Body of pancreas (tissue), 4 donors: Measurements from ENCODE around the gene CIBAR2. TPM values are rescaled to one million over a fixed set of nuclear protein-coding genes. Genes with fewer than 3 reads are reported as not detected.

Experiments used
- ATAC-seq: fragments of 150-250 bp; one replicate; pipeline ENCODE4 v1.9.1; 2016
- DNase-seq, 4 donors: peaks; one replicate each; pipeline ENCODE4 v3.0.0-alpha.2; 2019
- H3K27ac ChIP-seq, 4 donors: fragments of 200-600 bp; sonication (generic); 1 replicate in 3 of 4; 2 replicates in 1 of 4; pipeline versions ENCODE4 v1.5.1 to v1.6.1; 2016 to 2019; ENCODE audit warnings: mild to moderate bottlenecking in 1 of 4, mixed read lengths in 1 of 4, moderate library complexity in 1 of 4
- H3K27me3 ChIP-seq, 2 donors: fragments of 200-600 bp; sonication (generic); one replicate each; pipeline ENCODE4 v1.6.0; 2016; ENCODE audit warnings: mild to moderate bottlenecking in 1 of 2
- H3K36me3 ChIP-seq, 2 donors: fragments of 200-600 bp; sonication (generic); replicated peaks in 1 of 2; 2 replicates each; pipeline ENCODE4 v1.5.1; 2016; ENCODE audit warnings: low read depth in 2 of 2; ENCODE audit not compliant: insufficient read depth in 1 of 2
- H3K4me1 ChIP-seq: fragments of 200-600 bp; sonication (generic); one replicate; pipeline ENCODE4 v1.6.0; 2016
- H3K4me3 ChIP-seq, 2 donors: fragments of 200-600 bp; sonication (generic); 1 replicate in 1 of 2; 2 replicates in 1 of 2; pipeline ENCODE4 v1.5.1; 2016 to 2019
- H3K9me3 ChIP-seq, 3 donors: fragments of 200-600 bp; sonication (generic); 1 replicate in 2 of 3; 2 replicates in 1 of 3; pipeline ENCODE4 v1.5.1; 2016
- CTCF ChIP-seq, 7 experiments: fragments of 450-650 bp in 4 of 7; fragments of 200-600 bp in 3 of 7; sonication (generic) in 3 of 7; IDR thresholded peaks; one replicate each; pipeline ENCODE4 v1.5.1; 2016 to 2019; ENCODE audit warnings: antibody characterized with exemption in 7 of 7
- POLR2A ChIP-seq, 3 donors: fragments of 450-650 bp; IDR thresholded peaks; one replicate each; pipeline ENCODE4 v1.6.1; 2016; ENCODE audit warnings: antibody characterized with exemption in 3 of 3, mild to moderate bottlenecking in 2 of 3
- WGBS, 2 donors: methylation state at CpG; one replicate each; pipeline ENCODE4 v1.1.5; 2017; 5-methylcytosine and 5-hydroxymethylcytosine counted together
- intact Hi-C: fragments of 100-400 bp; cut with DNase I; formaldehyde crosslinking; loops from one replicate; pipeline ENCODE4 v1.15.1; 2023
- total RNA-seq, 2 donors: library from RNA; depleted of rRNA; stranded (reverse); fragments of >200 nt; gene quantifications; one replicate each; pipeline ENCODE4 v1.1.0, GENCODE V29; 2016

CIBAR2 gene
- total RNA-seq, 2 donors from 2014 or later = not detected

GRCh38 chr16:85130705-85131028, 18.4 kb upstream of the CIBAR2 start:
- no peak for TF ChIP-seq CTCF (IDR thresholded peaks at IDR 0.05)
- Histone ChIP-seq H3K27ac (peak overlapping the region in 3 of 4 donors; percentile 8 to 50 (median 33)), H3K4me1 (peaks cover 19% of the 10 kb centered on the region), H3K36me3 (no peaks in the 10 kb centered on the region), H3K27me3 (no peaks in the 10 kb centered on the region), H3K4me3 (no peak overlapping the region), H3K9me3 (no peaks in the 10 kb centered on the region)
- WGBS, 2 donors = 76 to 92% methylated on average over 5 of the region's 5 CpGs
- ATAC-seq (no peak), DNase-seq (no peak)
- intact Hi-C loops = no loop called here

DNA sequence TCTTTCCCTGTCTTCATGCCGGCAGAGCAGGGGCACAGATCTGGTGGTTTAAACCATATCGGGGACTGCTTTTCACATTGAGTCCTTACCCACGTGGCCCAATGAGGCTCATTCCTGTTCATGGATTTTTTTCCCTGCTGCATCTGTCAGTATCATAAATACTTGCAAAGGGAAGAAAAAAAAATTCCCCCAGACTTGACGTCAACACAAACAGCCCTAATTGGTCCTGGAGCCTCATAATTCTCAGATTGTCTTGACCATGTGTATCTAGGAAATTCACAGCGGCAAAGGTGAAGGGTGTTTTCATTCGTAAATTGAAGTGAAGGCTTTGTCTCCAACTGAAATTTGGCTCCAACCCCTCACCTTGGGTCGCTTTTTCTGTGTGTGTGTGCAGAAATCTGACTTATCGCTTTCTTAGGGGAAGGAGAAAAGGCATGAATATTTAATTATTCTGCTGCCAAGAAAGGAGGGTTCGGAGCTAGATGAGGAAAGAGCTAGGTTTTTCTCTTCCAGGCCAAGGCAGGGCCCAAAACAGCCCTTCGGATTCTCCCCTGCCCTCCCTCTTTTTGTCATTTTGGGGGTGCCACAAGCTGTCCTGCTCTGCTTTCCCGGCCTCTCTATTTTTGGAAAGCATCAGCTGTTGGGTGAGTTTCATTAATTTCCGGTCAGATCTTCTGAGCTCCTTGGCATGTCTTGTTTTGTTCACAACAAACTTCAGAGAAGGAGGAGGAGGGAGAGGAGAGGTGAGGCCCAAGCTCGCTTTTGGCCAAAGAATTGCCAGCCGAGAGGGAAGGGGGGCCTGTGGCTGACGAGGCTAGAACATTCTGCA, 17.8 kb upstream of the CIBAR2 start:
- intact Hi-C loops = no loop called here
- H3K4me3 ChIP-seq = no peak overlapping the region
- no peaks in the 10 kb centered on the region for H3K36me3 ChIP-seq
- 73 to 75% methylated on average over 15 of the region's 15 CpGs for WGBS, 2 donors
- DNase-seq = no peak
- H3K27ac ChIP-seq = peak overlapping the region in 3 of 4 donors; percentile 8 to 50 (median 33)
- H3K4me1 ChIP-seq = peaks cover 19% of the 10 kb centered on the region
- H3K27me3 ChIP-seq = no peaks in the 10 kb centered on the region
- ATAC-seq = no peak
- H3K9me3 ChIP-seq = no peaks in the 10 kb centered on the region
- TF ChIP-seq CTCF (IDR thresholded peaks at IDR 0.05) (no peak), POLR2A (IDR thresholded peaks at IDR 0.05) (no peak)

- DNase-seq (no peak), ATAC-seq (no peak)
- H3K4me1 ChIP-seq = peaks cover 19% of the 10 kb centered on the region
- no peak overlapping the region for H3K4me3 ChIP-seq
- no peaks in the 10 kb centered on the region for H3K36me3 ChIP-seq
- H3K27ac ChIP-seq = no peak overlapping the region
- 88 to 95% methylated on average over 7 to 9 of the region's 9 CpGs for WGBS, 2 donors
- no peaks in the 10 kb centered on the region for H3K27me3 ChIP-seq
- no peak for TF ChIP-seq CTCF (IDR thresholded peaks at IDR 0.05)
- no peak for TF ChIP-seq POLR2A (IDR thresholded peaks at IDR 0.05)
- H3K9me3 ChIP-seq = no peaks in the 10 kb centered on the region
- intact Hi-C loops = no loop called here
Observed at GRCh38 chr16:85128079-85128837, 16.0 kb upstream of the CIBAR2 start.

DNA sequence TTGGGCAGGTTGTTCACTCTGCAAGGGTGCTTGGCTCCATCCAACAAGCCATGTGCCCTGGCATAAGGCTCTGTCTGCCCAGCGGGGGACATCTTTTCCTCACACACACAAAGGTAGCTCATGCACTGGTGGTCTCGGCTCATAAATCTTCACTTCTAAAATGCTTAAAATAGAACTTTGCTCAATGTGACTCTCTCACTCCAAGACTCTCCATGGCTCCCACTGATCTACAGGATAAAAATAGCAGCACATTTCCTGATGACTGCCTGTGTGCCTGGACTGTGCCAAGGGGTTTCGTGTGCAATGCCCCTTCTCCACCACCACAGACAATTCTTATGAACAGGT, 15.1 kb upstream of the CIBAR2 start:
- intact Hi-C loops = no loop called here
- TF ChIP-seq POLR2A (IDR thresholded peaks at IDR 0.05) (no peak), CTCF (IDR thresholded peaks at IDR 0.05) (no peak)

More for the DNA sequence above, 15.1 kb upstream of the CIBAR2 start:
- peaks cover 19% of the 10 kb centered on the region for H3K4me1 ChIP-seq
- H3K27ac ChIP-seq = peak overlapping the region in 3 of 4 donors; percentile 48 to 69 (median 68)
- DNase-seq = no peak
- H3K4me3 ChIP-seq = no peak overlapping the region
- H3K36me3 ChIP-seq = no peaks in the 10 kb centered on the region
- no peaks in the 10 kb centered on the region for H3K9me3 ChIP-seq
- 87 to 89% methylated on average over 3 of the region's 3 CpGs for WGBS, 2 donors
- H3K27me3 ChIP-seq = no peaks in the 10 kb centered on the region
- ATAC-seq = no peak
